ENCODE measurements around the gene SCN11A.

SCN11A gene
- total RNA-seq, result 0.07 to 2.9 (median 0.49) reads per million in 3 experiments

GRCh38 chr3:39051649-39052561, at the start of gene SCN11A, which contains the start of gene WDR48:
Gene SCN11A (minus strand): TSS chr3:39051944. CDS start chr3:38950362, 101,582 bp downstream.
Gene WDR48 (plus strand): TSS chr3:39052016. CDS start chr3:39052026, 10 bp downstream.
- DNase-seq, result peak; percentile 91

- peak; percentile 29 for DNase-seq
Observed at GRCh38 chr3:39101022-39101689, 49.4 kb upstream of the SCN11A start.

- no peak for DNase-seq
Observed at GRCh38 chr3:39100500-39100886, 48.7 kb upstream of the SCN11A start.

DNA sequence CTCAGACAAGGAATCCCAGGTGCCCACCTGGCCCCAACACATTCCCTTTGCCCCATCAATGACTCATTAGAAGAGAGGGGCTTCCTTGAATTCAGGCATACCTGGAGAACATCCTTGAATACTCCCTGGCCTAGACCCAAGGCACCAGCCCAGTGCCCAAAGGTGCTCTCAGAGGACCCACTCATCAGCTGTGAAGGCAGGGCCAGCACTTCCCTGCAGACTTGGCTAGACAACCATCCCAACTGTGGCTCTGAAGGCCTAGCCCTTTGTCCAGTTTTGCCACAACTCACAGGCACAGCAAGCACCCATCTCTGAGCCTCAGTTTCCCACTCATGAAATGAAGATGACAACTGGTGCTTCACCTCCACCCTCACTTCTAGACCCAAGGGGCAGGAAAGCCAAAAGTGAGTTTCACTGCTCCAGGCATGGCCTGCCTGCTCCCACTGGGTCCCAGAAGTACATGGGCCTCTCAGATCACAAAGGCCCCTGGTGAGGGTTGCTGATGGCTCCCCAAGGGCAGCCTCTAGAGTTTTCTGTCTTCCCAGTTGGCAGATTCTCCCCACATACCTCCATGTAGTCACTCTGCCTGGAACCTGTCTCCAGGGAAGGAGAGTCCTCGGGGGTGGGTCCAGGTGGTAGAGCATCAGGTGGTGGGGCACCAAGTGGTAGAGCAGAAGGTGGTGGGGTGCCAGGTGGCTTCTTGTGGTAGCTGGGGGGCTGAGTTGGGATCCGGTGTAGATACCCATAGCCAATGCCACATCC, 48.2 kb upstream of the SCN11A start:
- no peak for DNase-seq

DNA sequence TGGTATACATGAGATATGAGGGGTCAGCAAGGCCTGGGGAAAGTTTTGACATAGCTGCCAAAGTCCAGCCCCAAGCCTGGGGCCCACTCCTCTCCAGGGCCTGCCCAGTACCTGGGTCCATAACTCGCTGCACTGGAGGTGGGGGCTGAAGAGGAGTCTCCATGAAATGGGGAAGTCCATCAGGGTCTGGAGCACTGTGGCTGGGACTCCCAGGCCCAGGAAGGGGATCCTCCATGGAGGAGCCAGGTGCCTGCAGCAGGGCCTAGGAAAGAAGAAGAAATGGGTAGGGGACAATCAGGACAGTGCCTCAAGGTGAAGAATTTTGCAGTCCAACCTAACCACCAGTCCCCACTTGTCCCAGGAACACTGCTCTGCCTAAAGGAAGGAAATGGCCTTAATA, 47.5 kb upstream of the SCN11A start:
- DNase-seq, result no peak

DNA sequence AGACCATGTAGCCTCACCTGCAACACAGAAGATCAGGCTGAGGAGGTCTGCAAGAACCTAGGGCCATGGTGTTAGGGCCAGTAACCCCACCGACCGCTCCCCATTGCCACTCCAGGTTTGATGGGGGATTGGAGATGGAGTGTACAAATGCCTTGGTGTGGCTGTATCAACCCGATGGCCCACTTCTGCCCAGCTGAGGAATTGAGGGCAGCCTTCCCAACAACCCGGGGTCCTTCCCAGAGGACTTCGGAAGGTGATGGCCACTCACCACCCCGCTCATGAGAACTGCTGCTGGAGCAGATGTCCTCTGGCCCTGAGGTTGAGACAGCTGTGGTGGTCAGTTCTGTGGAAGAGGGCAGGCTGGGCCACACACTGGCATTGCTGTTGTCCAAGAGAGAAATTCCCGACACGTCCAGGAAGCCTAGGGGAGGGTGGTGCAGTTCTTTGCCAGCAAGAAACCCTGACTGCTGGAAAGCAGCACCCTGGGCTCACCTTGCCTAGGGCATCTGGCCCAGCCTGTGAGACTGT, 46.8 kb upstream of the SCN11A start:
- DNase-seq, result no peak

DNA sequence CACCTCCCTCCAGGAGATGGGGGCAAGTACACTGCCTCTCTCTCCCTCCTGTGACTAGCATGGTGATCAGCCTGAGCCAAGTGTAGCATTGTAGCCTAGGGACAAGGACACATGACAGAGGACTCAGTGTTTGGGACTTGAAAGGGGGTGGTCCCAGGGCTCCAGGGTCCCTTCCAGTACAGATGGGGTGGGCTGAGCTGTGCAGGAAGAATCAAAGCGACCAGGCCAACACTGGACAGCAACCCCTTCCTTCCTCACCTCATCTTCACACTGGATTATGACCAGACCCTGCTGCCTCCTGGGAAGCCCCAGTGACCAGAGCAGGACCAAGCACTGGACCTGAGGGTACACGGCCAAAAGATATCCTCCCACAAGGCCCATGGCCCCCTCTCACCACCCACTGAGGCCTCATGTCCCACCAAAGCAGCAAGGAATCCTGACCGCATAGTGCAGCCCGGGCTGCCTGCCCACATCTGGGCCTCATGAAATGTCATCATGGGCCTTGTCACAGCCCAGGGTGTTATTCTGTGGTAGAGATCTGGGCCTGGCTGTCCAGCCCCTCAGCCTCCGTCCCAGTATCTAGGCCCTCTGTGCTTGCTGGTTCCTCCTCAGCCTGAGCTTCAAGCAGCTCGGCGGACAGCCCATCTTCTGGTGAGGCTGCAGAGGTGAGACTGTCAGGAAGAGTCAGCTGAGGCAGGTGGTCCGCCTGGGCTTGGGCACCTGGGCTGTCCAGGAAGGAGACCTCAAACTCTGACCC, 46.1 kb upstream of the SCN11A start:
- DNase-seq, result no peak

DNA sequence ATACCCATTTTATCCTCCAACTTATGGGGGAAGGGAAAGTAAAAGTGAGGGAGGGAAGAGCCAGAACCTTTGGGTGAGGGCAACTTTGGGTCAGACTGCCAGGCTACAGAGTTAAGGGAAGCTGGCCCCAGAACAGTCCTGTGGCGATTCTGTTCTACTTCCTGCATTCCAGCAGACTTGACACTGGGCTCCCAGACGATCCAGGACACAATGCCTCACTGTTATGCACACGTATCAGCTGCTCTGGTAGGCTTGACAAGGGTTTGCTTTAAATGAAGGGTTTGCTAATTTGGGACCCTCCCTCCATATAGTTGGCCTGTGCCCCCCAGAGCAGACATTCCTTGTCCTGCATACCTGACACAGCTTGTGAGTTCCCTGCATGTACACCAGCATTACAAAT, 45.0 kb upstream of the SCN11A start:
- DNase-seq, result no peak

DNA sequence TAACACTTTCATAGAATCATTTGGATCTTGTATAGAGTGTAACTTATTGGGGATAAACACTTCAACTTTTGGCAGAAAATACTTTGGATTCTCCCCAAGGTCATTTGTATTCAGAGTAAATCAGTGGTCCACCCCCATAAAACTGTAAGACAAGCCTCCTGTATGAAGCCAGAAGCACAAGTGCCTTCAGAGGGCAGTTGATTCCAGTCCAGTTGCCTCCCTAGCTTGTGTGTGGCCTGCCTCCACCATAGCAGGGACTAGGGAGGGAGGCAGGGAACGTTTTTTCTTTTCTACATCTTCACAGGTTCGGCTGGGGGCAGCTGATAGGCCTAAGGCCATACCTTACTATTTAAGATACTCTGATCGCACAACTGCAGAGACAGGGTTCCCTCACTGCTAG, 44.0 kb upstream of the SCN11A start:
- DNase-seq, result no peak

- DNase-seq, result no peak
Observed at GRCh38 chr3:39094851-39095677, 43.3 kb upstream of the SCN11A start.

- DNase-seq, result no peak
Observed at GRCh38 chr3:39090922-39091321, 39.2 kb upstream of the SCN11A start.

DNA sequence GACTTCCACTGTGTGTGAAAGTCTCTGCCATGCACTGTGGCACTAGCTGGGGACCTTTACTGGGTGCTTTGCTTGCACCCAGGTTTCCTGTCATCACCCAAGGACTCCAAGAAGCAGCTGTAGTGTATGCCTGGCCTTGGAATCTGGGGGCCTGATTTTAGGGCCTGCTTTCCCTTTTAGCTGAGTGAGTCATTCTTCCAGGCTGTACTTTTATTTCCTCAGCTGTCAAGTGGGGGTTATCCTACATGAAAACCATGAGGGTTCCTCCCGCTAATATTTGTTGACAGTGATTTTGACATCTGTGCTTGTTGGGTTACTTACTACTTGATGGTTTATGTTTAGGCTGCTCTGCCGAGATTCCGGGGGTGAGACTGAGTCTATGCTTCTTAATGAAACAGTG, 37.1 kb upstream of the SCN11A start:
- DNase-seq, result no peak

DNA sequence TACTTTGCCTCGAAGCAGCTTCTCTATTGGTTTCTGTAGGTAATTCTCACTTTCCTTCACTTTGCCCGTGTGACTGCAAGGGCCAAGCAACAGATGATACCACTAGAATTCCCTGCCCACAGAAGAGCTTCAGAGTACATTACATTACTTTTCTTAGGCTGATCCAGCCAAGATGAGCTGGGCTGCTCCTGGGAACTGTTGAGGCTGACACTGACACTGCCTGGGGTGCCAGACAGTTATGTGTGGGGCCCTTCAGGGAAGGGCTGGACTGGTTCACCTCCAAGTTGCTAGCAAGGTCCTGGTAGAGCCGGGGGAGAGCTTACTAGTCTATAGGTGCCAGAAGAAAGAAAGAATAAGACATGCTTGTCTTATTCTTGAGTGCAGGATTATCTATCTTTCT, 36.7 kb upstream of the SCN11A start:
- DNase-seq, result no peak

DNA sequence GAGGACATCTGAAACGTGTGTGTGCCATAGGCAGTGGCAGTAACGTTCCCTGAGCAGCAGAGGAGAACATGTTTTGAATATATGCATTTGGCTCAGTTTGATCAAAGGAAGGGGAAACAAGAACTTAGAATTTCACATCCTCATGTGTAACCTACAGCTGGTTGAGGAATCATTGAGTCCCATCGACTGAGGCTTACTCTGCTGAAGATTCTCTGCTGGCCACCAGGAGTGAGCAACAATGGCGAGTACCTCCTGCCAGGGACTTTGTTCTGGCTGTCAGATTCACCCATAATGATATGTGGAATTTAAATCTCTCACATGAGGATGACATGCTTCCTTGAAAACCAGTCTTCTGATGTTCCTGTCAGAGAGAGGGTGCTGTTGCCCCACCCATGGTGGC, 34.4 kb upstream of the SCN11A start:
- DNase-seq, result no peak

GRCh38 chr3:39082666-39083313, 31.0 kb upstream of the SCN11A start:
- DNase-seq, result no peak

DNA sequence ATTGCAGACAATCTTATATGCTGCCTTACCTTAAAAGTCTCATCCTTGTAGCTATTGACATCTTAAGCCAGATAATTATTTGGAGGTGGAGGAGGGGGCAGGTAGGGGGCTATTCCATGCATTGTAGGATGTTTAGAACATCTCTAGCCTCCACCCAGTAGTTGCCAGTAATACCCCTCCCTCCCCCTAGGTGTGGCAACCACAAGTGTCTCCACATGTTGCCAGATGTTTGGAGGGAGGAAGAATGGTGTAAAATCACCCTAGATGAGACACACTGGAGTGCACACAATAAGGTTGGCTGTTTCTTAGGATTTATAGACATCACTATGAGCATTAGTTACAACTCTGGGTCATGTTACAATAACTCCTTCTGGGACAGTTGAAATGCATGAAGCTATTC, 28.3 kb upstream of the SCN11A start:
- no peak for DNase-seq

GRCh38 chr3:39079530-39079929, 27.8 kb upstream of the SCN11A start:
- no peak for DNase-seq

GRCh38 chr3:39075910-39076309, 24.2 kb upstream of the SCN11A start:
- no peak for DNase-seq

- DNase-seq, result no peak
Observed at GRCh38 chr3:39068556-39068955, 16.8 kb upstream of the SCN11A start.

- DNase-seq, result no peak
Observed at GRCh38 chr3:39067286-39067685, 15.5 kb upstream of the SCN11A start.

DNA sequence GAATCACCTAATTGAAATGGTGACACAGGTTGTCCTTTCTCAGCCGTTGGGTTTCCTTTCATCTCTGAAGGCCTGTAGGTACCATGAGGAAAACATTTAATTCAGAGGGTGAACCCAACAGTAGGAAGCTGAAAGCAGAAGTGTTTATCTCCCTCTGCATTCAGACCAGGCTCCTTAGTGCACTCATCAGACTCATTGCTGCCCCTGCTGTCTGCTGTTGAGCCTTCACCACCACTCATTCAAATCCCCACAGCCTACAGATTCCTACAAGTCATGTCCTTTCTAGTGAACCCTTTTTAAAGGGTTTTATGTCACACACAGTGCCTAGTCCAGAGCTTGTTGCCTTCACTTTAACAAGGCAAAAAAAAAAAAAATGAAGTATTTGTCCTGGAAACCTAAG, 13.5 kb upstream of the SCN11A start:
- DNase-seq, result no peak
